Prostate gland (tissue), 2 donors: ENCODE measurements around the gene MAMSTR.

ENCODE experiments used
- CTCF ChIP-seq, 4 experiments: fragments of 200-600 bp in 2 of 4; fragments of 450-650 bp in 2 of 4; sonication (generic) in 2 of 4; IDR thresholded peaks; 1 replicate in 3 of 4; 2 replicates in 1 of 4; pipeline ENCODE4 v1.5.1; 2016 to 2019; ENCODE audit warnings: antibody characterized with exemption in 4 of 4, mild to moderate bottlenecking in 2 of 4, moderate library complexity in 2 of 4
- POLR2A ChIP-seq: fragments of 450-650 bp; IDR thresholded peaks from one replicate; pipeline ENCODE4 v1.6.1; 2016; ENCODE audit warnings: antibody characterized with exemption, mild to moderate bottlenecking

GRCh38 chr19:48731452-48731851 is 11.9 kb upstream of the MAMSTR start:
- TF ChIP-seq CTCF (IDR thresholded peaks at IDR 0.05) = no peak
- no peak for TF ChIP-seq POLR2A
